NAMALWA (cell line): ENCODE data around the gene PARD3.

Source experiments
- DNase-seq: peaks from one replicate; pipeline ENCODE4 v3.0.0-alpha.2; 2015; ENCODE audit warnings: low spot score

Gene PARD3

DNA sequence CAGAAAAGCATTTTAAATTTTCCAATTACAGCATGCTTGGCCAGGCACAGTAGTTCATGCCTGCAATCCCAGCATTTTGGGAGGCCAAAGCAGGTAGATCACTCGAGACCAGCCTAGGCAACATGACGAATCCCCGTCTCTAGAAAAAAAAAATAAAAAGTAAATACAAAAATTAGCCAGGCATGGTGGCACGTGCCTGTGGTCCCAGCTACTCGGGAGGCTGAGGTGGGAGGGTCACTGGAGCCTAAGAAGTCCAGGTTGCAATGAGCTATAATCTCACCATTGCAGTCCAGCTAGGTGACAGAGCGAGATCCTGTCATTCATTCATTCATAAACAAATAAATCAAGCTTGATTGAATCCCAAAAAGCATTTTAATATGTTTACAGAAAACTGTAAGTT lies 234.9 kb downstream of the PARD3 start:
- no peak for DNase-seq

DNA sequence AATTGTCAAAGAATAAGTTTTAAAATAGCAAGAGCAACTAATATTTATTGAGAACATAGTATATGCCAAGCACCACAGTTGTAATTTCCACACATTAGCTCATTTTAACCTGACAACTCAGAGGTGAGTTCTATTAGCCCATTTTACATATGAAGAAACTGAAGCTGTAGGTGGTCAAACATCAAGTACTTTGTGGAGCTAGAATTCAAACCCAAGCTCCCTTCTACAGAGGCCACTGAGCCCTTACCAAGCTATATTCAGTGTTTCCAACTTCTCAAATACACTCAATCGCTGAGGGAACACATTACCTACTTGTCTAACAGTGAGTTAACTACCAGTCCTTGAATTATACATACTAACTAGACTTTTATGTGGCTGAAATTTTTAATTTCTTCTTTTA lies 236.6 kb downstream of the PARD3 start:
- no peak for DNase-seq

DNA sequence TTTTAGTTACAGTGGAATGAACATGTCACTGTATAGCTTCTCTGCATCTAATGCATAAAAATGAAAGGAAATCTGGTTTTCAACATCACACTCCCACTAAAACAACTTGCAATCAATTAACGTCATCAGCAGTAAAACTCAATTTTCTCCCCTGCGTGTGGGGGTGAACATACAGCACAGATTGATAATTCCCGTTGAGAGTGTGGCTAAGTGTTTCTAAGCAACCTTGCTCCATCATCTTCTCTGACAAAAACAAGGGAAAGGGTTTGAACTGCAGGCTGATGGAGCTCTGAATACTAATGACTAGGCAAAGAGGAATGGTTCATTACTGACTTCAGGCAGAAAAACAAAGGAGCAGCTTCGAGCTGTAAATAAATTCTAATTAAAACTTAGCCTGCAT lies 238.3 kb downstream of the PARD3 start:
- DNase-seq = no peak

DNA sequence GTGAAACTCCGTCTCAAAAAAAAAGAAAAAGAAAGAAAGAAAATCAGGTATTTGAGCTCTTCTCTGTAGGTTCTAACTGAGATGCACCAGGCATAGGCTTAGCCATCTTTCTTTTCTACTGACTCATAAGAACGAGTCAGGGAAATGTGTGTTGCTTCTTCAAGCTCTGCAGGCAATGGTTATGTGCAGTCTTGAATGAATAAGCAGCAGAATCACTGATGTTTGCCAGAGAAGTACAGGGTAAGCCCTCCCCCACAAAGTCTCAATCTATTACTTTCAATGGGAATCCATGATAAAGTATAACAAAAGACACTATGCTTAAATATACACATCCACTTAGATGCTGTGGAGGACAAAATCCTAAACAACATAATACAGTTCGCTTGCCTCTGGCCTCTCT lies 239.2 kb downstream of the PARD3 start:
- DNase-seq = no peak

DNA sequence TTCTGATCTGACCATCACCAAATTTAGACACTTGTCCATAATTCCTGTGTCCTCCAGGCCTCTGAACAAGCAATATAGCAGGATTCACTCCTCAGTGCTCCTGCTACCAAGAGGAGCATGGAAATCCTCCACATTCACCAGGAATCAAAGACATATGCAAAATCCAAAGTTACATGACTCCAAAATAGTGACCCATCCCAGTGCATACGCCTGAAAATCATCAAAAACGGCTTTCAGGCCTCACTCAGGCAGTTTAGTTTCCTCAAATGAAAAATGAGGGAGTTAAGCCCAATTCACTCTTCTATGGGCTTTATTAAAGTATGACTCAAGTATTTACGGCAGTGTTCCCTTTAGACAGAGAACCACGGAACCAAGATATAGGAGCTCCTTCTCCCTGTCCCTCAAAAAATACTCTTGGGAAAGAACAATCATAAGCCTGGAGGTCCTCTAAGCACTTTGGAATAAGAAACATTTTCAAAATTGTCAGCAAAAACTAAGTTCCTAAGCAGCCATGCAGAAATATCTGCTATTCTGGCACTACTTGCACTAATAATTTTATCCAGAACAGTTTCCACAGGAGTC lies 240.7 kb downstream of the PARD3 start:
- DNase-seq = no peak

DNA sequence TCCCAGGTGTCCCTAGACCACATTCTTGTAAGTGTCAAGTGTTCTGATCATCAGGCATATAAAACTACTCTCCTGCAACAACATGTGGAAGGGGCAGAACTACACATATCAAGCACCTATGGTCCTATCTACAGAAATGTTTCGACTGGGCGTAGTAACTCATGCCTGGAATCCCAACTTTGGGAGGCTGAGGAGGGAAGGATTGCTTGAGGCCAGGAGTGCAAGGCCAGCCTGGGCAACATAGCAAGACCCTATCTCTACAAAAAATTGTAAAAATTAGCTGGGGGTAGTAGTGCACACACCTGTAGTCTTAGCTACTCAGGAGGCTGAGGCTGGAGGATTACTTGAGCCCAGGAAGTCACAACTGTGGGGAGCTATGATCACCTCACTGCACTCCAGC lies 244.2 kb downstream of the PARD3 start:
- no peak for DNase-seq

DNA sequence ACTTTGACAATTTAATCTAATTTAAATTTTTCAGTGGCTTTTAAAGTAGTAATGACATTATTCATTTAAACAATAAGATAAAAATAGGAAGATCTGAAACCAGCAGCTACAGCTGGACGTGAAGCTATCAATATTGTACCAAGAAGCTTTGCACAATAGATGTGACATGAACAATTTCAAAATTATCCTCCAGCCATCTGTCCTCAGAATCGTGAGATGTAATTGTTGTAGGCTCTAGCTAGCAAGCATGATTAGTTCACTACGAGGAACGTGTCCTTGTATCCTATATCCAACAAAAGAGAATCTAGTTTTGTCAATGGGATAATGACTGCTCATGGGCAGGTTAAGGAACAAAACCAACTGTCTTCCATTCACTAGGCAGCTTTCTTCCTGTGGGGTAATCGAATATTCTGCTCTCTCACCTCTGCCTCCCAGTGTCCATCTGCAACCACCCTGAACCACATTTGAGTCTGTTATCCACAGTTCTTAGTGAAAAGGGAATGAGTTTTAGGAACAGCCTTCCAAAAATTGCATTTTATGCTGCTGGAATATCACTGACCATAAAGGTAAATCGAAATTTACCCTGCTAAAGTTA lies 247.3 kb downstream of the PARD3 start:
- DNase-seq = no peak

DNA sequence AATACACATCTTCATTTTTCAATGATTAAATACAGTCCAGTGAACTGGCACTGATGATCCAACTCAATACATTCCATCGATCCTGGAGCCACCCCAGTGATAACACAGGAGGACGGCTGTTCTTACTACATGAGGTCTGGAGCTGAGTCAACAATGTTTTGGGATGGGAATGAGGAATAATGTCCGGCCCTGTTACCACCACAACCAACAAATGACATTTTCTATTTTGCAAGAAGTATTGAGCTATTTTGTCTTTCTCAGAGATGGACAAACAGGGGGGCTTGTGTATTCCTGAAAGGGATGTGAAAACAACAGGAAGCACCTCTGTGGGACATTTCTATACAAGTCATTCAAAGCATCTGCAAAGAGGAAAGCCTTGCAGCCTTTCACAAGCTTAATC lies 249.2 kb downstream of the PARD3 start:
- DNase-seq = no peak

DNA sequence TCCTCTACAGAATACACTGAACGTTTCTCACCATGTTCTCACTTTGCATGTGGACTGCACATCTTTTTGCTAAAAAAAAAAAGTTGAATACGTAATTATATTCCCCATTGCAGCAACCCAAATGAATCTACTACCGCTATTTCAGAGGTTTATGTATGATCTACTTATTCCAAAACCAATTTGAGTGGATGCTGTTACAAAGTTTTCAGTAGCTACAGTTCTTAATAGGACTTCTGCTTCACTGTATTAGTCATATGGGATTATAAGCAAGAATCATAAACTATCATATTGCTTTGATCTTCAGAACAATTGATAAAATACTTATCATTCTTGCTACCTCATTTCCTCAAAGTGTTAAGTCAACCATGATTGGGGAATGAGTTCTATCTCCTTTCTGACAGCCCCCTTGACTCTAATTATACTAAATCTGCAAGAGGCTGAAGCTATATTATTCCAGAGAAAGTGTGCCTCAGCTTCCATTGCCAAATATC lies 257.0 kb downstream of the PARD3 start:
- DNase-seq = no peak

DNA sequence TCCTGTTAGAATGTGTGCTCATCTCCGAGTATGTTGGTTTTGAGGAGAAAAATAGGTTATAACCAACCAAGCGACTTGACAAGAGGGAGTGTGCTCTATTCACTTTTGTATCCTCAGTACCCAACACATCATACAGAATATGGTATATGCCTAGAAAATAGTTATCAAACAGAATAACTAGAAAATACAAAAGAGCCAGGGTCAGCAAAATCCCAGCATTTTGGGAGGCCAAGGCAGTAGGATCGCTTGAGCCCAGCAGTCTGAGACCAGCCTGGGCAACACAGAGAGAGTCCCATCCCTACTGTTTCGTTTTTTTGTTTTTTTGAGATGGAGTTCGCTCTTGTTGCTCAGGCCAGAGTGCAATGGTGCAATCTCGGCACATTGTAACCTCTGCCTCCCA lies 257.9 kb downstream of the PARD3 start:
- no peak for DNase-seq

DNA sequence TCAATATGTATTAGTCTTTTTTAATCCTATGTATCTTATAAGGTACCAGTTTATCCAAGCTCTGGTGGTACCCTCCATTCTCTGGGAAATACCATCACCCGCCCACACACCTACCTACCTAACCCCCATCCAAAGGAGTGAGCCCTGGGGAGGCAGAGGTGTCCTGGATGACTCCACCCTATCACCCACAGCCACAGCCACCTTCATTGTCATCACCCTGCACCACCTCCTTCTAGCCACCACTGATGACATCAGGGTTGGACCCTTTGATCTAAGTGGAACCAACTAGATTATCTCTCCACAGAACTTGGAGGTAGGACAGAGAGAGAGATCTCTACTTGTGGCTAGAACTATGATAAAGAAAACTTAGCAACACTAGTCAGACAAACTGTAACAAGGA lies 259.4 kb downstream of the PARD3 start:
- DNase-seq = no peak

DNA sequence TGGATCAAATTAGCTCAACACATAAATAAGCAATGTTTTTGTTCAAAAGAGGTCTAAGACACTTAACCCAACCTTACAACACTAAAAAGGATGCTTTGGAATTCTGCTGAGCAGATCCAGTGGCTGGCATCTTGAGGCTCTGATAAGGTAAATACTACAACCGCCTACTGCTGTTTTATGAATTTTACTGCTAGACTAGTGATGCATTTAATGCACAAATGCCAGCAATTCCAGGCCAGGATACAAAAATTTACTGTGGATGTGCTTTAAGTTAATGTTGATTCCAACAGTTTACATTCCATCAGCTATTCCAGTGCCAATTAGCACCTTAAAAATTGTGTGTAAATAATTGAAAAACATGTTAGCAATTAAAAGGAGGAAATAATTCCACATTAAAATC lies 261.3 kb downstream of the PARD3 start:
- DNase-seq = no peak

DNA sequence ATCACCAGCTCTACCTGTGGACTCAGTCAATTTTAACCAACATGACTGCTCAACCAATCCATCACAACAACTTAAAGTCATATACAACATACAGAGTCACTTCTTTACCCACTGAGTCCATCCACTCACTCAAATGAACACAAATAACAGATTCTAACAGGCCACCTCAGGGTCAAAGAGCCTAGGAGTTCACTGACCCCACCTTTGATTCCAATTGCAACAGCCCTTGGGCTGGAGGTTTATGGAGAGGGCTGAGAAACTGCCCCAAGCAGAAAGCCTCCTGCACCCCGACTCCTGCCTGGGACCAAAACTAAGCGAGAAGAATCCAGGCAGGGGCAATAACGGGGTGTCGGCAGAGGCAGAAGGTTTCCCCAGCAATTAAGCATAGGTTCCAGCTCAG lies 263.8 kb downstream of the PARD3 start:
- no peak for DNase-seq

DNA sequence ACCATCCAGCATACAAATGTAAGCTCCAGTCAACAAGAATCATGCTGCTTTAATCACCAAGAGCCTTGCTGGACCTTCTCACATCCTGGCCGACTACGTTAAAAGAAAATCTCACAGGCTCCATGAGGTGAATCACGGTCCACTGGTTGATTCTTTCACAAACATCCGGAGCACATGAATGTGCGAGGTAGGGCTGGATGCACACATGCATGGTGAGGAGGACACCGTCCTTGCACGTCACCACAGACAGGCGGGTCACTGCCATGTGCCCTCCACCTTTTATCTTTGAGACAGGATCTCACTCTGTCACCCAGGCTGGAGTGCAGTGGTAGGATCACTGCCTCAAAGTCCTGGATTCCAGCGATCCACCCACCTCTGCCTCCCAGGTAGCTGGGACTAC lies 265.1 kb downstream of the PARD3 start:
- DNase-seq = no peak

DNA sequence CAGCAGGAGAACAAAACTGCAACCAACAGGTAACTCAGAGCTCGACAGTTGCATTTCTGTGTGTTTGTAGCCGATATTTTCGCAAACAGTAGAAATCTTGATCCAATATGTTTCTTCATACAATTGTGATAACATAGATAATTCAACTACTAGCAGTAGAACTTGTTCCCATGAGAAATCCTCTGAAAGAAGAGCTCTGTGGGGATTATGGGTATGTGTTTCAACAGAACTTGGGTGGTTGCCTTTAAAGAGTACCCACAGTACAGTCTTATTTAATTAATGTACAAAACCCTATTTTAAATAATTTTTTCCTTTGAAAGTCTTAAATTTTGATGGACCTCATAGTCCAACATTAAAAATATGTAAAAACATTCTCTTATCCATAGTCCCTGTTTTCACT lies 266.1 kb downstream of the PARD3 start:
- DNase-seq = no peak

DNA sequence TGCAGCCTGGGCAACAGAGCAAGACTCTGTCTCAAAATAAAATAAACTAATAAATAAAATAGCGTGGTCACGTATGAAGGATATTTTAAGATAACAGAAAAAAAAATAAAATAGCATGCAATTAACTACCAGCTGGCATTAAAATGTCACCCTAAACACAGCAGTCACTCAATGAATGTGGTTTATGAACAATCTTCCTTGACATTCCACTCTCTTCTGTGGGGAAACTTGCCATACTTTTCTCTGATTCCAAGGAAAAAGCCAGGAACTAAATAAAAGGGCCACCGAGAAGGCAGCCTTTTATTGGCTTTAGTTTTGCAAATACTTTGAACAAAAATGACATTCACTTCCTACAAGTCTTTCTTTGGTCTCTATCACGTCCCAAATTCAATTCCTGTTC lies 266.6 kb downstream of the PARD3 start:
- DNase-seq = no peak

DNA sequence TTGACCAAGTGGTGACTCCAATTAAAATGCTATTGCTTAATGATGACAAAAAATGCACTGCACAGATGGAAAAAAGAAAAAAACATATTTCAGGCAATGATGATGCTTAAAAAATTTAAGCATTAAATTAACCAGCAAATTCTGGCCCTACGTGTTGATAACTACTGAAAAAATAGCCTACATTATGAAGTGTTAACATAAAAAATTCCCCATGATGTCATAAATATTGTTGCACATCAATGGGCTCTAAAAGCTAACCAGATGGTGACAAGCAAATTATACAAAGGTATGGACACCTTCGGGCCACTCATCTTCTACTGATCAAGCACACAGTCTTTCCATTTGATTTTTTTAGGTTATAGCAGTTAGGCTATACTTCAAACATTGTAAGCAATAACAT lies 267.4 kb downstream of the PARD3 start:
- DNase-seq = no peak

DNA sequence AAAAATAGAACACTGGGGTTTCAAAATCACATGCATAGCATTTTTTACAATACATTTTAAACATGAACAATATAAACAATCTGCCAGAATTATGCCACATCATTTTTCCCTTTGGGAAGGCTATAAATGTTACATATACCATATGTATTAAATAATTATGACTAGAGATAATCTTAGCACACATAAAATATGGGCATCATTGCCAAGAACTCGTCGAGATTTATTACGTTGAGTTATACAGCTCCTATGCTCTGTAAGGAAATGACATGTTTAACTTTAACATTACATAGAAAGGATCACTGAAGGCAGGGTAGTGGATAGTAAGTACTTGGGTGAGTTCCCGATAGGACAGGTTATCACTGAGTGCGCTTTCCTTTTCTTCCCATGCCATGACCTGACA lies 267.8 kb downstream of the PARD3 start:
- DNase-seq = no peak

DNA sequence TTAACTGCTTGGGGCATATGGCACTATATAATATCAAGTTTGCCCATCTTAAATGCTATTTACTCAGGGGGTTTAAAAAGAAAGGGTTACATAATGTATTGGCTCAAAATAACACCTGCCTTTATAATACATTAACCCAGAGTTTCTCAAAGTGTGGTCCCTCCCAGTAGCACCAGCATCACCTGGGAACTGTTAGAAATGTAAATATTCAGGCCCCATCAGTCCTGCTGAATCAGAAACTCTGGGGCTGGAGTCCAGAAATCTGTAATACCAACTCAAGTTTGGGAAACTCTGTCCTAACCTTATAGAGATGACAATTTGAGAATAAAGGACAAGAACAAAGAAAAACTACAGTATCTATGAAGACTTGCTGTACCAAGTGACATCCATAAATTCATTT lies 270.7 kb downstream of the PARD3 start:
- DNase-seq = no peak

DNA sequence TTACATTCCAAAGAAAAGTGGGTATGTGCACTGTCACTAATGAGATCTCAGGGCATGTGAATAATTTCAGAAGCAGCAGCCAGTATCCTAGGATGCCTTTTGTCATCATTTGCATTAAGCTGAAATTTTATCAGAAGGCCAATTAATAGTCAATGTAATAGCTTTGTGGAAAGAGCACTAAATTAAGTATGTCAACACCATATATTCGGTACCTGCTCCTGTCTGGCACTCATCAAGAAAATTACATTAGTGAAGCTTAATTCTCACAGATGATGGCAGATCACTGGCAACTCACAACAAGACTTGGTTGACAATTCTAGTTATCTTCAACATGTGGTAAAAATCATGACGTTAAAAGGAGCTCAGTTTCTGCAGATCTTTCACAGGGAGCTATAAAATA lies 271.4 kb downstream of the PARD3 start:
- DNase-seq = no peak

DNA sequence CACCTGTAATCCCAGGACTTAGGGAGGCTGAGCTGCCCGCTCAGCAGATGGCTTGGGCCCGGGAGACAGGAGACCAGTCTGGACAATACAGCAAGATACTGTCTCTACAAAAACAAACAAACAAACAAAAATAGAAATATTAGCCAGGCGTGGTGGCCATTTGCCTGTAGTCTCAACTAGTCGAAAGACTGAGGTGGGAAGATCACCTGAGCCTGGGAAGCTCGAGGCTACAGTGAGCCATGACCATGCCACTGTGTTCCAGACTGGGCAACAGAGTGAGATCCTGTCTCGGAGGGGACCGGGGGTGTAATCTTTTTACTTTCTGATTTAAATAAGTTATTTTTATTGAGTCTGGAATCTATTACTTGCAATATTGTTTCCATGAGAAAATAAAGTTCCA lies 274.6 kb downstream of the PARD3 start:
- no peak for DNase-seq

DNA sequence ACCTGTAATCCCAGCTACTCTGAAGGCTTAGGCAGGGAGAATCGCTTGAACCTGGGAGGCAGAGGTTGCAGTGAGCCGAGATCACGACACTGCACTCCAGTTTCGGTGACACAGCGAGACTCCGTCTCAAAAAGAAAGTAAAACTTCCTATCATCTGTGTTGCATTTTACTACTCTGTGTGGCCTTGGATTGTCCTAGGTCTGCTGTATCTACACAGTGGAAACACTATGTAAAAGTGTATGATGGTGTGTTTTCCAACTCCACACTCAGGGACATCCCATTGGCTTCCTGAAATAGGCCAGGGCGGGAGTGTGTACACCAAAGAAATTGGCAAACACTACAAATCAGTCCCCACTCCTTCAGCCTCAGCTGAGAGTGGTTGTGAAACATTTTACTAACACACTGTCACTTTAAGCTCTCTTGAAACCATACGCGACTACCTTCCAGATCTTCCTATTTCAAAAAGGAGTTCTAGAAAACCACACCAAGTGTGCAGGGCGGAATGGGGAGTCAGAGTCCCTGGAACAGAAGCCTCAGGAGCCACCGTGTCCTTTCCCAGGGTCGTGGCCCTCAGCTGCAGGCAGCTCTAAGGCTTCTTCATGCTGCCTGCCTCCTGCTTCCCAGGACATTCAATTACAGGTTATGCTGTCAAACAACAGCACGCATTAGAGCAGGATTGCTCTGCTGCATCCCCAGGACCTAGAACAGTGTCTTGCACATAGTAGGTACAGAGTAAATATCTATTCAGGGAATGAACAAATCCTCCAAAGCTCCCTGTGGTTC lies 275.4 kb downstream of the PARD3 start:
- DNase-seq = no peak

DNA sequence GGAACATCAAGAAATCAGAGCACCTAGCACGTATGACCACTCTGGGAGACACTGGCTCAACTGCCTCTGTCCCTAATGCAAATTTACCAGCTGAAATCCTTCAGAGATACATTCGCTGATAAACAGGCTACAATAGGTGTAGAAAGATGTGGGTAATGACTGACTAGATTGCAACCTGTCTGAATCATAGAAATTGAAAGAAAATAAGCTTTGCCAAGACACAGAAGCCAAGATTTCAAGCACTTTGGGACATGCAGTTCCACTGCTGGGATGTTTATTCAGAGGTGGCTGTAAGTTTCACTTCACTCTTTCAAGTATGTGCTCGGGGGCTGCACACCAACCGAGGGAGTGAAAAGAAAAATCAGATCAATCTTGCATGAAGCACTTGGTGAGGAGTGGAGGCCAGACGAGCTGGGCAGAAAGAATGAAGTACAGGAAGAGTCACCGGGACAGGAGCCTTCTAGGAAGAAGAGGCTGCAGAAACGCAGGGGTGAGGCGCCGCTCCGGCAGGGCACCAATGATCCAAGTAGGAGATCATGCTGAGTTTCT lies 276.7 kb downstream of the PARD3 start:
- peak; percentile 36 for DNase-seq
